Endodermal cell (in vitro differentiated cells): Measurements from ENCODE around the gene GPX3. TPM values are rescaled to one million over a fixed set of nuclear protein-coding genes. Genes with fewer than 3 reads are reported as not detected.

Experiments
- DNase-seq: peaks from one replicate; pipeline ENCODE4 v3.0.0-alpha.2; 2017
- H3K27ac ChIP-seq: 2 replicates; pipeline ENCODE4 v1.5.1; 2013; ENCODE audit warnings: mild to moderate bottlenecking, low read depth, low read length, moderate library complexity
- H3K27me3 ChIP-seq: 2 replicates; pipeline ENCODE4 v1.6.1; 2013; ENCODE audit warnings: mild to moderate bottlenecking, low read length, moderate library complexity; ENCODE audit not compliant: insufficient read depth, control insufficient read depth, poor library complexity, severe bottlenecking
- H3K36me3 ChIP-seq: 2 replicates; pipeline ENCODE4 v1.7.0; 2013; ENCODE audit warnings: mild to moderate bottlenecking, low read length, moderate library complexity; ENCODE audit not compliant: control insufficient read depth, insufficient read depth
- H3K4me1 ChIP-seq: one replicate; pipeline ENCODE4 v1.7.0; 2013; ENCODE audit warnings: low read length; ENCODE audit not compliant: control insufficient read depth, insufficient read depth
- H3K4me3 ChIP-seq: 2 replicates; pipeline ENCODE4 v1.5.1; 2013; ENCODE audit warnings: mild to moderate bottlenecking, low read length, moderate library complexity
- H3K9ac ChIP-seq: 2 replicates; pipeline ENCODE4 v1.6.1; 2013; ENCODE audit warnings: mild to moderate bottlenecking, low read length, moderate library complexity; ENCODE audit not compliant: poor library complexity, severe bottlenecking; ENCODE audit errors: extremely low read depth
- H3K9me3 ChIP-seq: 2 replicates; pipeline ENCODE4 v1.6.1; 2013; ENCODE audit warnings: mild to moderate bottlenecking, low read length, moderate library complexity; ENCODE audit not compliant: control insufficient read depth
- H3K27ac Mint-ChIP-seq: 2 replicates; pipeline ENCODE4 v1.8.0; 2020; ENCODE audit warnings: mixed read lengths
- H3K27me3 Mint-ChIP-seq: 2 replicates; pipeline ENCODE4 v1.8.0; 2021; ENCODE audit warnings: mild to moderate bottlenecking, mixed read lengths; ENCODE audit not compliant: insufficient read depth
- H3K36me3 Mint-ChIP-seq: 2 replicates; pipeline ENCODE4 v1.8.0; 2020; ENCODE audit warnings: low read depth, mixed read lengths
- H3K4me1 Mint-ChIP-seq: 2 replicates; pipeline ENCODE4 v1.8.0; 2020; ENCODE audit warnings: mixed read lengths
- H3K4me3 Mint-ChIP-seq: 2 replicates; pipeline ENCODE4 v1.8.0; 2020; ENCODE audit warnings: mild to moderate bottlenecking, moderate library complexity, mixed read lengths
- H3K9me3 Mint-ChIP-seq: 2 replicates; pipeline ENCODE4 v1.8.0; 2020; ENCODE audit warnings: mild to moderate bottlenecking, mixed read lengths
- WGBS, 2 experiments: methylation state at CpG; one replicate each; pipeline versions ENCODE4 v1.1.5 to v1.1.7; 2013; ENCODE audit warnings: missing lambda C conversion rate in 2 of 2, mixed read lengths in 1 of 2; ENCODE audit not compliant: insufficient coverage in 1 of 2, insufficient read length in 1 of 2; 5-methylcytosine and 5-hydroxymethylcytosine counted together
- total RNA-seq, 2 donors: library from RNA; stranded (reverse); fragmentation: NEBNext Ultra II Directional in 1 of 2; extraction: Animal tissue kit (Norgen Biotek cat#: 25700) in 1 of 2; gene quantifications; 2 replicates in 1 of 2; 3 replicates in 1 of 2; pipeline ENCODE4 v1.2.1, GENCODE V29; 2021
- TF ChIP-seq, protein P1 (sequence below): fragments of 200-600 bp; sonication (generic); conservative IDR thresholded peaks from 2 replicates; pipeline ENCODE4 v1.5.0; 2021; ENCODE audit warnings: antibody characterized with exemption, mild to moderate bottlenecking

The GPX3 gene
- total RNA-seq, 2 donors from 2014 or later = 44.9 to 47.1 TPM

DNA sequence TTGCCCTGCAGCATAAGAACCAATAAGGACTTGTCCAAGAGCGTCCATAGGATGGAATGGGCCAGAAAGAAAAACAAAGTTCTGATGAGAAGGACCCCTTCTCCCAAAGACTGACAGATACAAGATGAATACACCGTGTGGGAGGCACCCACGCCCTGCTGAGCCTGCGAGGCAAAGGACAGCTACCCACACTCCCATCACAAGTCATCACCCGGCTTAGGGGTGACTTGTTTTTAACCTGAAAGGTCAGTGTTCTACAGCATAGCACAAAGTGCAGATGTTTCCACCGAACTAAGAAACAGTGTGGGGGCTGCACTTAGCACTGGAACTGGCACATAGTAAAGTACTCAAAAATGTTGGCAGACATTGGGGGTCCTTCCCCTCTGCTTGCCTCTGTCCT lies 46.5 kb downstream of the GPX3 start:
- WGBS, 2 experiments = 87 to 96% methylated on average over 4 to 6 of the region's 6 CpGs

DNA sequence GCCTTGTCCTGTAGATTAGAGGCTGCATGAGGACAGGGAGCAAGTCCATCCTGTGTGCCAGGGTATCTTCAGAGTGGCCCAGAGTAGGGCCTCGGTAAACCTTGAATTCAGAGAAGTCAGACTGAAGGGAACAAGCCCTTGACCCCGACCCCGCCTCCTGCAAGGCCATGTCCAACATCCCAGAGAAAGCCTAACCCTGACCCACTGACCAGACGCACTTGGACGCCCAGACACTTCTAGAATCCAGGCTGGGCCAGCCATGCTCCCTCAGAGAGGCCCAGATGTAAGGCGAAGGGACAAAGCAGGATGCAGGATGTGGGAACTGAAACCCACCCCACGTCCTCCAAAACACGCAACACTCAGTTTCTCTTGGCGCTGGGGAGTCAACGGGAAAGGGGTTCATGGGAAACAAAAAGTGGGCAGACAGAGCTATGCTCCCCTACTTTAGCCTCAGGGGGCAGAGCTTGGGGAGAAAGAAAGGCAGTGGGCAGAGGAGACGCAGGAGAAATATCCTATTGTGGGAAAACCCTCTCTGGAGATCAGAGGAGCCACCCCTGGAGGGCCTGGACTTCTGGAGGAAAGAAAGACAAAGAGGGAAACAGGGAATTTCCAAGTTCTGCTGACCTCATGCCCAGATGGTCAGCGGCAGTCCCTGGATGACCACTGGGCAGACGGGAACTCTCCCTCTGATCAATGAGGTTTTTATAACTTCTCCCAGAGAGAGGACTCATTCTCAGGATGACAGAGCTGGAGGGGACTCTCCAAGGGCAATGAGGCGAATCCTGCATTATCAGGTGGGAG lies 47.4 kb downstream of the GPX3 start:
- no peak for DNase-seq
- Mint-ChIP-seq H3K27ac (peak overlapping the region; percentile 30), H3K36me3 (peaks cover 19% of the 10 kb centered on the region), H3K4me3 (no peak overlapping the region), H3K9me3 (peaks cover 3% of the 10 kb centered on the region), H3K27me3 (no peaks in the 10 kb centered on the region), H3K4me1 (peaks cover 7% of the 10 kb centered on the region)
- WGBS, 2 experiments = 95 to 96% methylated on average over 10 to 14 of the region's 14 CpGs
- Histone ChIP-seq H3K4me3 (no peak overlapping the region), H3K9me3 (no peaks in the 10 kb centered on the region), H3K27ac (no peak overlapping the region), H3K4me1 (peaks cover 8% of the 10 kb centered on the region), H3K27me3 (no peaks in the 10 kb centered on the region), H3K9ac (no peak overlapping the region), H3K36me3 (peaks cover 6% of the 10 kb centered on the region)
- TF ChIP-seq, protein P1, sequence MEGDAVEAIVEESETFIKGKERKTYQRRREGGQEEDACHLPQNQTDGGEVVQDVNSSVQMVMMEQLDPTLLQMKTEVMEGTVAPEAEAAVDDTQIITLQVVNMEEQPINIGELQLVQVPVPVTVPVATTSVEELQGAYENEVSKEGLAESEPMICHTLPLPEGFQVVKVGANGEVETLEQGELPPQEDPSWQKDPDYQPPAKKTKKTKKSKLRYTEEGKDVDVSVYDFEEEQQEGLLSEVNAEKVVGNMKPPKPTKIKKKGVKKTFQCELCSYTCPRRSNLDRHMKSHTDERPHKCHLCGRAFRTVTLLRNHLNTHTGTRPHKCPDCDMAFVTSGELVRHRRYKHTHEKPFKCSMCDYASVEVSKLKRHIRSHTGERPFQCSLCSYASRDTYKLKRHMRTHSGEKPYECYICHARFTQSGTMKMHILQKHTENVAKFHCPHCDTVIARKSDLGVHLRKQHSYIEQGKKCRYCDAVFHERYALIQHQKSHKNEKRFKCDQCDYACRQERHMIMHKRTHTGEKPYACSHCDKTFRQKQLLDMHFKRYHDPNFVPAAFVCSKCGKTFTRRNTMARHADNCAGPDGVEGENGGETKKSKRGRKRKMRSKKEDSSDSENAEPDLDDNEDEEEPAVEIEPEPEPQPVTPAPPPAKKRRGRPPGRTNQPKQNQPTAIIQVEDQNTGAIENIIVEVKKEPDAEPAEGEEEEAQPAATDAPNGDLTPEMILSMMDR = no peak

More for the DNA sequence above, 46.5 kb downstream of the GPX3 start:
- H3K4me1 Mint-ChIP-seq = peaks cover 7% of the 10 kb centered on the region
- no peak for DNase-seq
- no peaks in the 10 kb centered on the region for H3K9me3 ChIP-seq
- peaks cover 3% of the 10 kb centered on the region for H3K9me3 Mint-ChIP-seq
- H3K27me3 ChIP-seq = no peaks in the 10 kb centered on the region
- peaks cover 15% of the 10 kb centered on the region for H3K36me3 ChIP-seq
- H3K27ac ChIP-seq = no peak overlapping the region
- no peak overlapping the region for H3K4me3 Mint-ChIP-seq
- TF ChIP-seq, protein P1 = no peak
- no peaks in the 10 kb centered on the region for H3K27me3 Mint-ChIP-seq
- peaks cover 27% of the 10 kb centered on the region for H3K36me3 Mint-ChIP-seq
- no peak overlapping the region for H3K9ac ChIP-seq
- H3K27ac Mint-ChIP-seq = no peak overlapping the region
- peaks cover 8% of the 10 kb centered on the region for H3K4me1 ChIP-seq
- no peak overlapping the region for H3K4me3 ChIP-seq

DNA sequence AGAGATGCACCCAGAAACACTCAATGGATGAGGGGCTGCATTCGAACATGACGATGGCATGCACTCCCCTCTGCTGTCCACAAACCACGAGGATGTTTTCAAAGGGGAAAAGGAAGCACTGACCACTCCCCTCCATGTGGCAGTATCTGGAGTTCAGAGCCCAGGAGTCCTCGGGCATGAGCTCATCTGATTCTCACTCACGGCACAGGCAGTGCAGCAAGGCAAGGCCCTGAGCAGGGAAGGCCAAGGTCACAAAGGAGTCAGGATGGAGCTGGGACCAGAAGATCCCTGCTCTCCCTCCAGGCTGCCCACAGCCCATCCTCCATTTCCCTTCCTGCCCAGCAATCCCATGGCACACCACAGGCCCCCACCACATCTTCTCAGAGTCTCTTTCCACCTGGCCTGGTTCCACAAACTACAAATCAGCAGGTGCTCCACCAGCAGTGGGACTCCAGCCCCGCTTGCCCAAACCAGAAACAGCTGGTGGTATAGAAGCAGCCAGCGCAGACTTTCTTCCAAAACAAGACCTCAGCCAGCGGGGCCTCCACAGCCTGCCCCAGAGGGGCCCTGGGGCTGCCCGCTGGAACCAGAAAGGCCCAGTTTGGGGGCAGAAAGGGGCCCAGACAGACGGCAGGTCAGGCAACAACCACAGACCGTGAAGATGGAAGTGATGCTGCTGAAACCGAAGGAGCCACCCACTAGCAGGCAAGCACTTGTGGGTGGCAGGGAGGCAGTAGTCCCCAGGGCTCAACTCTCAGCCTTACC lies 48.2 kb downstream of the GPX3 start:
- no peak overlapping the region for H3K4me3 Mint-ChIP-seq
- TF ChIP-seq, protein P1 = no peak
- H3K36me3 Mint-ChIP-seq = peaks cover 14% of the 10 kb centered on the region
- H3K9me3 Mint-ChIP-seq = peaks cover 3% of the 10 kb centered on the region
- H3K4me1 Mint-ChIP-seq = peaks cover 7% of the 10 kb centered on the region
- Histone ChIP-seq H3K27ac (no peak overlapping the region), H3K9ac (no peak overlapping the region), H3K4me1 (peaks cover 8% of the 10 kb centered on the region), H3K36me3 (no peaks in the 10 kb centered on the region), H3K9me3 (no peaks in the 10 kb centered on the region), H3K27me3 (no peaks in the 10 kb centered on the region), H3K4me3 (no peak overlapping the region)
- DNase-seq = no peak
- no peaks in the 10 kb centered on the region for H3K27me3 Mint-ChIP-seq
- no peak overlapping the region for H3K27ac Mint-ChIP-seq
- WGBS, 2 experiments = 83 to 92% methylated on average over 6 to 12 of the region's 12 CpGs
